Stimulated activated naive CD8-positive, alpha-beta T cell treated with anti-CD3 and anti-CD28 coated beads, Interleukin-15, Interleukin-2, amounts not matched to agents 100 U/mL and 50 U/mL, for 24 hours (primary cell): Measurements from ENCODE around the gene VPS13C.
A peak's percentile ranks its signal among the peaks of the same experiment; 100 is the strongest.
"Not testable (repeated sequence)": the region's sequence is repeated elsewhere in the genome, so short reads cannot be mapped to it uniquely, and the experiment has no call there.

Experiments
- ATAC-seq: fragments of 150-1000 bp; cut with Tn5 transposase; one replicate; pipeline ENCODE4 v1.10.0; 2021
- DNase-seq: peaks from one replicate; pipeline ENCODE4 v3.0.0; 2021

Gene VPS13C

GRCh38 chr15:62035256-62035924 is 24.9 kb downstream of the VPS13C start:
- ATAC-seq: peak; percentile 40
- no peak for DNase-seq

DNA sequence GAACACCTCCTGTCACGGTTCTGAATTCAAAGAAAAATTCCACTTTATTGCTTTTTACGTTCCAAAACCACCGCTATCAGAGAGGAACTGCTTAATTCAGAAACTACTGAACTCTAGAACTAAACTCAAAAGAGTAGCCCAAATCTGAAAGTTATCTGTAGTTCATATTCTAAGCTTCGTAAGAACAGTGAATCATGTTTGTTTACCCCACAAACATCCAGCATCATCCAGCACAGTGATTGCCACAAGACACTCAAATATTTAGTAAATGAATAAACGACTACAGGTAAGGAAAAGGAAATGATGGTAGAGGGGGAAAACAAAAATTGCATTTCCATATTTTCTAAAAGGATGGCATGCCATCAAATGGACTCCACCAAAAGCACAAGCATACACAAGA is 32.3 kb downstream of the VPS13C start:
- DNase-seq (no peak), ATAC-seq (no peak)

DNA sequence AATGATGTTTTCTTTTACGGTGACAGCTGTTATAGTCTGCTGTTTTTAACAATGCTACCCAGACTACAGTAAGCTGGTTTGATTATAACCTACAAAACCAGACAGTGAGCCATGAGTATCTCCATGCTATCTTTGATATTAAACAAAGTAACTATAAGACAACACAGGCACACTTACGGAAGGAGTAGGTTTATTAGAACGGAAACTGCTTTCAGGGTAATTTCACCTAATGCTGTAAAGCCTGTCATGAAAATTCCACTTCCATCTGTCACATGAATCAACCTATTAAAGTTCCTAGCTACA is 33.0 kb downstream of the VPS13C start:
- ATAC-seq (no peak), DNase-seq (no peak)

GRCh38 chr15:62026487-62027262 is 33.6 kb downstream of the VPS13C start:
- DNase-seq: no peak
- ATAC-seq: no peak

- ATAC-seq (no peak), DNase-seq (no peak)
These were observed 38.2 kb downstream of the VPS13C start for GRCh38 chr15:62021991-62022600.

DNA sequence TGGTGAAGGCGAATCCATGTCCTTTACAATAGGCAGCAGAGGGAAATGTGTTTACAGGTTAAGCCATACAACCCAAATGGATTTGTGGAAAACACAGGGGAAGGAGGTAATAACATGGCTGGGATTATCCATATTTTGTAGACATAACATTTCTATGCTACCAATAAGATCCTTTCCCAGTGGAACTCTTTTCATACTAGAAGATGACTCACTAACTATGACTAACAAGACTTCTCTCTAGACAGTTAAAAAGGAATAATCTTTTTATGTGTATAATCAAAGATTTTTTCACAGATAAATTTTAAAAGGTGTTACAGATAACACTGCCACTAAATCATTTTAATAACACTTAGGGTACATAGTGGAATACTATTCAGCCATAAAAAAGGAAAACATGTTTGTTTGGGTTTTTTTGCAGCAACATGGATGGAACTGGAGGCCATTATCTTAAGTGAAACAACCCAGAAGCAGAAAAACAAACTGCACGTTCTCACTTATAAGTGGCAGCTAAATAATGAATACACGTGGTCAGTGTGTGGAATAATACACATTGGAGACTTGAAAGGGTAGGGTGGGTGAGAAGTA is 39.6 kb downstream of the VPS13C start:
- DNase-seq (no peak), ATAC-seq (no peak)

DNA sequence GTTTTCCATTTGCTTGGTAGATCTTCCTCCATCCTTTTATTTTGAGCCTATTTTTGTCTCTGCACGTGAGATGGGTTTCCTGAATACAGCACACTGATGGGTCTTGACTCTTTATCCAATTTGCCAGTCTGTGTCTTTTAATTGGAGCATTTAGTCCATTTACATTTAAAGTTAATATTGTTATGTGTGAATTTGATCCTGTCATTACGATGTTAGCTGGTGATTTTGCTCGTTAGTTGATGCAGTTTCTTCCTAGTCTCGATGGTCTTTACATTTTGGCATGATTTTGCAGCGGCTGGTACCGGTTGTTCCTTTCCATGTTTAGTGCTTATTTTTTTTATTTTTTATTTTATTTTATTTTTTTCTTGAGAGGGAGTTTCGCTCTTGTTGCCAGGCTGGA is 54.9 kb downstream of the VPS13C start:
- not testable (repeated sequence) for ATAC-seq, DNase-seq

DNA sequence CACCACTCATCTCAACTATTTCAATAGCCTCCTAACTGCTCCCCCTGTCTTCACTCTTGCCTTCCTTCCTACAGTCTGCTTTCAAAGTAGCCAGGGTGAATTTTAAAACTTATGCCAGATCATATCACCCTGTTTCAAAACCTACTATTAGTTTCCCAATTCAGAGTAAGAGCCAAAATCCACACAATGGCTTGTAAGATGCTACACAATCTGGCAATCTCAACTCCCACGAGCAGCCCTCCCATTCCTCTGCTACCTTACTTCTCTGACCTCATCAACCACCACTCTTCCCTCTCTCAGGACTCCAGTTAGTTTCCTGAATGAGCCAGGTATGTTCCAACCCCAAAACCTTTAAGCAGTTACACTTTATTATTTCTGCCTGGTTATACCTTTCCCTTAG is 62.5 kb downstream of the VPS13C start:
- ATAC-seq (no peak), DNase-seq (no peak)

DNA sequence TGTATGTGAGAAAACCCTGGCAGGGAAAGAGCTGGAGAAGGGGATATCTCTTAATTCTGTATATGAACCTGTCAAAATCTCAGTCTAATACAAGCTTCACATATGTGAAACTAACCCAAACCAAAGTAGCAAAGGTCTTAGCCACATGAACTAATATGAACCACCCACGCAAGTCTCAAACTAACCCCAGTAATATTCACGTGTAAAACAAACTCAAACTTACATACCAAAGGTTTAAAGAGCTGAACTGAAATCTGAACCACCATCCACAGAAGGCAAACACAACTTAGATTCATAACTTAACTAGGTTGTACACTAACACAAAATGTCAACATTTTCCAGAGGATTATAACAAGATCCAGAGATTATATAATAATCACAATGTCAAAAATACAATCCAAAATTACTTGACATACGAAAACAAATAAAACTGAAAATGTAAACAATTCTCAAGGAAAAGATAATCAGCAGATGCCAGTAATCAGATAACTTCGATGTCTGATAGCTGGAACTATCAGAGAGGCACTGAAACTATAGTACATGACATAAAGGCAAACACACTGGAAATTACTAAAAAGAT is 64.1 kb downstream of the VPS13C start:
- no peak for ATAC-seq

DNA sequence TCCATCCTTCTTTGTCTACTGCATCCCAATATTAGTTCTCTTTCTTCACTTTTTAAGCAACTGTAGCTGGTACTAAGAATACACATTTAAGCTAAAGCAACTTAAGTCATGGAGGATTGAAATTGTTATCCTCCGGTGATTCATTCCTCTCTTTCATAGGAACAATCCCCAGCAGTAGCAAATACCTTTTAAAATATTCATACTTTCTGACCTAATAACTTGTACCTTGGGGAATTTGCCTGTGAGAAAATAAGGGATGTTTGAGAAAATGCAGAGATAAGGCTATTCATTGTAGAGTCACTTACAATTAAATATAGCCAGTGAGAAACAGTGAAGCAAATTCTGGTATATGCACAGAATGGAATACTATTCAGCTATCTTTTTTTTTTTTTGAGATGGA is 66.0 kb downstream of the VPS13C start:
- DNase-seq: no peak
- ATAC-seq: no peak

More for the DNA sequence above, 64.1 kb downstream of the VPS13C start:
- DNase-seq: no peak

DNA sequence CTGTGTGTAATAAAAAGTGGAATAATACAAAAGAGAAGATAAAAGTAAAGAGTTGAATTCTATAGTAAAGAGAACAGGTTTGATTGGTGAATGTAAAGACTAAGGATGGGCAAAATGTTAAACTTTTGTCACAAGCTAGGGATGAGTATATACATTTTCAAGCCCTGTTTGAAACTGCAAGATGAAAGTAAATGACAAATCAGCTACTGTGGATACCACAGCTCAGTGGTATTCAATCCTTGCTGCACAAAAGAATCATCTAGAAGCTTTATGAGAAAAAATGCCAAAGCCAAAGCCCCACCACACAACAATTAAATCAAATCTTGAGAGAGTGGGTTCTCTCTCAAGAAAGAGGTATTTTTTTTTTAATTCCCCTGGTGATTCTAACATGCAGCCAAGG is 67.7 kb downstream of the VPS13C start:
- ATAC-seq (no peak), DNase-seq (no peak)

DNA sequence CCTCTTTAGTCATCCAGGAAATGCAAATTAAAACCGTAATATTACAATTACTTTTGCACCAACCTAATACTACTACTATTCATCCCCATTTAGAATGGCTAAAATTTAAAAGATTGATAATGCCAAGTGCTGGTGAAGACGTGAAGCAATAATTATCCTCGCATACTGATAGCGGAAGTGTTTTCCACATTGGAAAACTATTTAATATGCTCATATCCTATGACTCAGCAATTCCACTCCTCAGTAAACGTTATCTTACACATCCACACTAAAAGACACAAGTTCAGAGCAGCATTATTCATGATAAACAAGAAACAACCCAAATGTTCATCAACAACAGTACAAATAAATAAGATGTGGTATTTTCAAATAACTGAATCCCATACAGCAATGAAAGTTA is 70.6 kb downstream of the VPS13C start:
- no peak for DNase-seq
- no peak for ATAC-seq

- no peak for ATAC-seq
These were observed 72.4 kb downstream of the VPS13C start for GRCh38 chr15:61987824-61988223.

GRCh38 chr15:61983081-61983480 is 77.2 kb downstream of the VPS13C start:
- DNase-seq (no peak), ATAC-seq (no peak)

More at GRCh38 chr15:61987824-61988223, 72.4 kb downstream of the VPS13C start:
- DNase-seq: no peak

DNA sequence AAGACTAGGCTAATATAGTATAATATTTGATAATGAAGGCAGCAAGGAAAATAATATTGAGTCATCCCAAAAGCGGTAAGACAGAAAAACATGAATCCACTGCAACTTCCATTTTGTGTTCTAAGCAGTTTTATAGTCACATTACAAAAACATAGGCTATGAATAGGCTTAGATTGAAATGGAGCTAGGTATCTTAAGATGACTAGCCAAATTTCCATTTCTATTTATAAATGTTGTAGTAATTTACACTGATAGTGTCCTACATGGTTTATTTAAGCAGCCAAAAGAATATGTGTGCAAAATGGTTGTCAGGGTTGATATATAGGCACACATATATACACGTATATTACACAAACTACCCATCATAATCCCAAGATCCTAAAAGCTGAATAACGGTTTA is 82.0 kb downstream of the VPS13C start:
- ATAC-seq: no peak
- DNase-seq: no peak

DNA sequence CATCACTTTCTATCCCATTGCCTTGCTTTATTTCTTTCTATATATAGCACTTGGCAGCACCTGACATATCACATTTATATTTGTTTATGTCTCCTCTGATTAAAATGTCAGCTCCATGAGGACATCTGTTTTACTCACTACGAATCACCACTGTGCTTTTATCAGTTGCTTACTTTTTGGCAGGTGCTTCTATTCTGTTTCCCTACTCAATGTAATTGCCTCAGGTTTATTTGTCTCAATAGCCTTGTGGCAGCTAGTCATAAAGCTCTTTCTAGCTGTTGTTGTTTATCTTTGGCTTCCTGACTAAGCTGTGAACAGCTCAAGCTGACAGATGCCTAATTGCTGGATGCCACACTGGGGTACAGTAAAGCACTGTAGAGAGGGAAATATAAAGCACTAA is 85.5 kb downstream of the VPS13C start:
- ATAC-seq (no peak), DNase-seq (no peak)

DNA sequence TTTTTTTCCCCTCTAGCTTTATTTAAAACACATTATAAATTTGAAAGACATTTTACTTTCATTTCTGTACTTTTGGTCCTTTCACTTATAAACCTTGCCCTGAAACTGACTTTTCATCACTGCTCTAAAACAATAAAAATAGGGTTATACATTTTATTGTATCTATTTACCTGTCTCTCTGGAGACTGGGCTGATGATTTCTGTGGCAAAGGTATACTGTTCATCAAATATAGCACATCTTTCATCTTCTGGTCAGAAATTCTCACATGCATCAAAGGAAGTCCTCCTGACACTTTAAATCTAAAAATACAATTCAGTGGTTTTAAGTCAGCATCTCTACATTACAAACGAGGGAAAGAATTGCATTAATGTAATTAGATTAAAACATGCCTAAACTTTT is 86.1 kb downstream of the VPS13C start:
- no peak for DNase-seq
- ATAC-seq: no peak

GRCh38 chr15:61951949-61952348 is 108.3 kb downstream of the VPS13C start:
- no peak for DNase-seq
- no peak for ATAC-seq

- DNase-seq (no peak), ATAC-seq (no peak)
These were observed 113.5 kb downstream of the VPS13C start for GRCh38 chr15:61946778-61947177.

DNA sequence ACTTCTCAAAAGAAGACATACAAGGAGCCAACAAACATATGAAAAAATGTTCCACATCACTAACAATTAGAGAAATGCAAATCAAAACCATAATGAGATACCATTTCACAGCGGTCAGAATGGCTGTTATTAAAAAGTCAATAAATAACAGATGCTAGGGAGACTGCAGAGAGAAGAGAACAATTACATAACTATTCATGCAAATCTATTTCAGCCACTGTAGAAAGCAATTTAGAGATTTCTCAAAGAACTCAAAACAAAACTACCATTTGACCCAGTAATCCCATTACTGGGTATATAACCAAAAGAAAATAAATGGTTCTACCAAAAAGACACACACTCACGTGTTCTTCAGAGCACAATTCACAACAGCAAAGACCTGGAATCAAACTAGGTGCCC is 116.3 kb downstream of the VPS13C start:
- no peak for ATAC-seq
- no peak for DNase-seq

GRCh38 chr15:61938249-61938648 is 122.0 kb downstream of the VPS13C start:
- no peak for ATAC-seq
- no peak for DNase-seq

DNA sequence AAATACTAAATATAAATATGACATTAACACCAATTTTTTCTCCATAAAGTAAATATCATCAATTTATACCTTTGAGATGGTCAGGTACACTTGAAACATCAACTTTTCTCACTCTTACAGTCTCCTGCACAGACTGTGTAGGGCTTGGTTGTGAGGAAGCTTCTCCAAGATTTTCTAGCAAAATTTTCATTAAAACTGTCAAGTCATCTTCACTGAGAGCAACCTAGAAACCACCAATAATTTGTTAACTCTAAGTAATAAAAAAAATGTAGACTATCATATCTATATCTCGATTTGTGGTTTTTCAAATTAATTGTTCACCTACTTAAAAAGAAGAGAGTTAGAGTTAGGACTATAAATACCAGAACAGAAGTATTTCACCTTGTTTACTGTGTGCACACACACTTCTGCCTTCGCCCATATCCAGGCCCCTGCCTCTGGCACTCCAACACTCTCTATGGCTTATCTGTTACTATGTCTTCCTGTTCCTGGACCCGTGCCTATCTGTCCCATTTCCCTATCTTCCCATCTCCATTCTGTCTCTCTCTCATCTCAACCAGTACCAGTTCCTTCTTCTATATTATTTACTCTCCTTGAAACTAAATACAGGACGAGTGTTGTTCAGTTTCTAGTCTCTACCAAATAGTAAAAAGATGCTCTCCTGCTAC is 123.6 kb downstream of the VPS13C start:
- ATAC-seq (no peak), DNase-seq (no peak)
